ENCODE measurements around the gene SLC35G6.
"Not testable (repeated sequence)": the region's sequence is repeated elsewhere in the genome, so short reads cannot be mapped to it uniquely, and the experiment has no call there.

Gene SLC35G6

DNA sequence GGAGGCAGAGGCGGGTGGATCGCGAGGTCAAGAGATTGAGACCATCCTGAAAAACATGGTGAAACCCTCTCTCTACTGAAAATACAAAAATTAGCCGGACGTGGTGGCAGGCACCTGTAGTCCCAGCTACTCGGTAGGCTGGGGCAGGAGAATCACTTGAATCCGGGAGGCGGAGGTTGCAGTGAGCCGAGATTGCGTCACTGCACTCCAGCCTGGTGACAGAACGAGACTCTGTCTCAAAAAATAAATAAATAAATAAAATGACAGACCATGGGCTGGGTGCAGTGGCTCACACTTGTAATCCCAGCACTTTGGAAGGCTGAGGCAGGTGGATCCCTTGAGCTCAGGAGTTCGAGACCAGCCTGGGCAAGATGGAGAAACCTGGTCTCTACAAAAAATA lies 11.4 kb upstream of the SLC35G6 start:
- H3K4me3 Mint-ChIP-seq, H3K9me3 Mint-ChIP-seq, H3K36me3 Mint-ChIP-seq, H3K27me3 Mint-ChIP-seq, H3K27ac Mint-ChIP-seq: not testable (repeated sequence)
- H3K4me1 Mint-ChIP-seq: peaks cover 31% of the 10 kb centered on the region

DNA sequence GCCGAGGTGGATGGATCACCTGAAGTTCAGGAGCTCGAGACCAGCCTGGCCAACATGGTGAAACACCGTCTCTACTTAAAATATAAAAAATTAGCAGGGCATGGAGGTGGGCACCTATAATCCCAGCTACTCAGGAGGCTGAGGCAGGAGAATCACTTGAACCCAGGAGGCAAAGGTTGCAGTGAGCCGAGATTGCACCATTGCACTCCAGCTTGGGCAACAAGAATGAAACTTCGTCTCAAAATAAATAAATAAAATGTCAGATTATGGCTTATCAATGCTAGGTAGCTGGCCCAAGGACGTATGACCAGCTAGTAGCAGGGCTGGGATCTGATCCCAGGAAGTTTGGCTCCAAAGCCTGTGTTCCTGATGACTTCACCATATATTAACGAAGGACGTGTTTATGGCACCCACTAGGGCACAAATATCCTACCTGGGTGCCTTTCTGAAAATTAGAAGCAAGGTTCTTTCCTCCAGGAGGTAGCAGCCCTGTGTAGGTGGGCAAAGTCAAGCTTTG lies 10.7 kb upstream of the SLC35G6 start:
- Mint-ChIP-seq H3K4me1 (peaks cover 31% of the 10 kb centered on the region), H3K27ac (peak overlapping the region; percentile 41)
- H3K36me3 Mint-ChIP-seq, H3K9me3 Mint-ChIP-seq, H3K27me3 Mint-ChIP-seq, H3K4me3 Mint-ChIP-seq: not testable (repeated sequence)

DNA sequence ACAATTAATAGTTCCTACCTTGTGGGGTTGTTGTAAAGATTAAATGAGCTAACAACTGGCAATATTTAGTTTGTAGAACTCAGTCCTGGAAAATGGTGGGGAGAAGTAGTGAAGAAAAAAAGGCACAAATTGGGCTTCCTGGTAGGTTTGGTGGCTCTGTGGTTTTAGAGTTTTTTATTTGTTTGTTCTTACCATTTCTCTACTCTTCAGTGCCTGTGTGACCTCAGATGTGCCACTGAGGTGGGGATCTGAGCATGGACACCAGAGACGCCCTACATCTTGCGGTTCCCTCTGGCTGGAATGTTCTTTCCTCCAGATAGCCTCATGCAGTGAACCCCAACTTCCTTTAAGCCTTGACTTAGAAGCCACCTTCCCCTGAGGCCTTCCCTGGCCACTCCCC lies 9.5 kb upstream of the SLC35G6 start:
- peaks cover 42% of the 10 kb centered on the region for H3K4me1 Mint-ChIP-seq
- H3K9me3 Mint-ChIP-seq: no peaks in the 10 kb centered on the region
- no peaks in the 10 kb centered on the region for H3K27me3 Mint-ChIP-seq
- no peaks in the 10 kb centered on the region for H3K36me3 Mint-ChIP-seq
- no peak overlapping the region for H3K4me3 Mint-ChIP-seq
- H3K27ac Mint-ChIP-seq: peak overlapping the region; percentile 33

DNA sequence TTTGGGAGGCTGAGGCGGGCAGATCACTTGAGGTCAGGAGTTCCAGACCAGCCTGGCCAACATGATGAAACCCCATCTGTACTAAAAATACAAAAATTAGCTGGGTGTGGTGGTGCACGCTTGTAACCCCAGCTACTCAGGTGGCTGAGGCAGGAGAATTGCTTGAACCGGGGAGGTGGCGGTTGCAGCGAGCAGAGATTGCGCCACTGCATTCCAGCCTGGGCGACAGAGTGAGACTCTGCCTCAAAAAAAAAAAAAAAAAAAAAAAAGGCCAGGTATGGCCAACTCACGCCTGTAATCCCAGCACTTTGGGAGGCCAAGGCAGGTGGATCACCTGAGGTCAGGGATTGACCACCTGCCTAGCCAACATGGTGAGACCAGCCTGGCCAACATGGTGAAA lies 6.5 kb upstream of the SLC35G6 start:
- not testable (repeated sequence) for H3K27ac Mint-ChIP-seq, H3K27me3 Mint-ChIP-seq, H3K4me3 Mint-ChIP-seq, H3K36me3 Mint-ChIP-seq, H3K9me3 Mint-ChIP-seq
- H3K4me1 Mint-ChIP-seq: peaks cover 55% of the 10 kb centered on the region

DNA sequence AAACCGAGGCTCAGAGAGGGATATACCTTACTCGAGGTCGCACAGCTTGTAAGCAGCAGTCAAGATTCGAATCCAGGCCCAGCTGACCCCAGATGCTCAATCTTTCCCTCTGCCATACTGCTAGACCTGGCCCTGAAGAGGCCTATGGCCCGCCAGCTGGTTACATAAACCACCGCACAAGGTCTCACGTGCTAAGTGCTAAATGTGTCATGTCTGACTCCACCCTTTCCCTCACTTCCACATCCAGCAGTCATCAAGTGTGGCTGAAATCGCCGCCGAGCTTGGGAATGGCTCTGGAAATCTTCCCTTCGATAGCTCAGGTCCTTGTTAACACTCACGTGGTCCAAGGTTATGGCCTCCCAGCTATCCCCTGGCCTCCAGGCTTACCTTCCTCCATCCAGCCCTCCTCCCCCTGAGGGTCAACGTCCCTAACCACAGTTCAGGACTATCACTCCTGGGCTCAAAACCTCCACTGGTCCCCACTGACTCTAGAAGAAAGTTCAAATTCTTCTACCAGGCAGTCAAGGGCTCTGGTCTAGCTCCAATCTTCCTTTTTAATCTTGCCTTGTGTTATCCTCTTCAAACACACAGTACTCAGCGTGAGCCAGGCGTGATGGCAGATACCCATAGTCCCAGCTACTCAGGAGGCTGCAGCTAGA lies 5.4 kb upstream of the SLC35G6 start:
- H3K27ac Mint-ChIP-seq: peak overlapping the region; percentile 74
- no peaks in the 10 kb centered on the region for H3K27me3 Mint-ChIP-seq
- H3K9me3 Mint-ChIP-seq: no peaks in the 10 kb centered on the region
- H3K36me3 Mint-ChIP-seq: no peaks in the 10 kb centered on the region
- H3K4me3 Mint-ChIP-seq: no peak overlapping the region
- H3K4me1 Mint-ChIP-seq: peaks cover 62% of the 10 kb centered on the region

DNA sequence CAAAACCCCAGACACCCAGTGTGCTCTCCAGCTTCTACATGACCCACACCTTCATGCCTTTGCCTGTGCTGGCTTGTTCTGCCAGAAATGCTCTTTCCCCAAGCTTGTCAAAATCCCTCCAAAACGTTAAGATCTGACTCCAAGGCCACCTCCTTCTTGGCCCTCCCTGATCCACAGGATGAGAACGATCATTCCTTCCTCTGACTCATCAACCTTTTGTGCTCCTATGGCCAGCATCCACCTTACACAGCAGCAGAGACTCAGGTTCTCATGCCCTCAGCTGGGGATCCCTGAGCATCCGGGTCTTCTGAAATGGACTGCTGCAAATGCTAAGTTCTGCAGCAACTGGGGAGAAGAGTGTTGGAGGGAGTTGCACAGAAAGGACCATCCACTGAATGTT lies 4.8 kb upstream of the SLC35G6 start:
- Mint-ChIP-seq H3K36me3 (no peaks in the 10 kb centered on the region), H3K27me3 (no peaks in the 10 kb centered on the region), H3K4me1 (peaks cover 62% of the 10 kb centered on the region), H3K9me3 (no peaks in the 10 kb centered on the region), H3K27ac (peak overlapping the region; percentile 74), H3K4me3 (peak overlapping the region; percentile 59)

DNA sequence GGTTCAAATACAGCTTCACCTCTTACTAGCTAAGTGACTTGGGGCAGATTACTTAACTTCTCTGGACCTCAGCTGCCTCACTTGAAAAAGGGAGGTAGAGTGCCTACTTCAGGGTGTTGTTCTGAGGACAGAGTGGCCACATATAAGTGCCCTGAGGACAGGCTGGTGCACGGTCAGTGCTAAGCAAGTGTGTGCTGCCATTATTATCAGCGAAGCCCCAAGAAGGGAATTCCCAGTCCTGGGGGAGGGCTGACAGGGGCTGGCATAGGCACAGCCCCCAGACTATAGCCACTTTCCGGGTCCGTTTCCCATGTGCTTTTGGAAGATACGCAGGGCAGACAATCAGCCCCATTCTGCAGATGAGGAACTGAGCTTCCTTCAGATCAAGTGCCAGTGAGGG lies 4.3 kb upstream of the SLC35G6 start:
- H3K27ac Mint-ChIP-seq: peak overlapping the region; percentile 74
- H3K36me3 Mint-ChIP-seq: no peaks in the 10 kb centered on the region
- H3K27me3 Mint-ChIP-seq: no peaks in the 10 kb centered on the region
- peaks cover 62% of the 10 kb centered on the region for H3K4me1 Mint-ChIP-seq
- peak overlapping the region; percentile 90 for H3K4me3 Mint-ChIP-seq
- no peaks in the 10 kb centered on the region for H3K9me3 Mint-ChIP-seq

DNA sequence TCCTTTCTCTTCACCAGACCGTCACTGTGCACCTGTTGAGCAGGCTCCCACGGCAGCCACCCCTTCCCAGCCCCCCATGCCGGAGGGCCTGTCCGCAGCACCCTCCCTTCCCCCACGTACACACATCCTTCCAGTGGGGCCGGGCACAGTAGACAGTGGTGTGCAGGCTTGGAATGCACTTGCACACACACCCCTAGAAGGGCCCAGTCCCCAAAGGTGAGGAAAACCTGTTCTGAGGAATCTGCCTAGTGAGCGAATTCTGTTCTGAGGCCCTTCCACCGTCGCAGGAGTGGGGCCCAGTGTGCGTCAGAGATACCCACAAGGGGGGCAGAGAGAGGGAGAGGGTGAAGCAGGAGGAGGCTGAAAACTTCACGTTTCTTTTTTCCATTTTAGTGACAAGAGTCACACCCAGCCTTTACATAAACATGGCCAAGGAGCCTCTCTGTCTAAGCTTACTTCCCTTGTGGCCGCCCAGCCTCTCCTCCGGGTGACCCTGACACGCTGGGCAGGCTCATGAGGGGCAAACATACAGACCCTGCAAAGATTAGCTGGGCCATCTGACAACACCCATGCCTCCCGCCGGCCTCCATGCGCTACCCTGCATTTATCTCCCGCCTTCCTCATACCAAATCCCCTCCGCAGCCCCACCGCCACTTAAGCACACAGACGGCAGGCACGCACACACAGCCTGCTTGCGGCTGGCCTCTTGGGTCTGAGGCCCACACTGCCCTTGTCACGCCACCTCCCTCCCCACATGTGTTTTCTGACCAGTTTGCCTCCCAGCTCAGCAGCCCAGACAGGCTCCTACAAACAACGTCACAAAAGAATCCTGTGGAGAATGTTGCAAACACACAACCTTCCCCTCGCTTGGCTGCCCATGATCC lies 3.6 kb upstream of the SLC35G6 start:
- Mint-ChIP-seq H3K27me3 (no peaks in the 10 kb centered on the region), H3K9me3 (no peaks in the 10 kb centered on the region), H3K36me3 (no peaks in the 10 kb centered on the region), H3K27ac (peak overlapping the region; percentile 90), H3K4me3 (peak overlapping the region; percentile 90), H3K4me1 (peaks cover 66% of the 10 kb centered on the region)

DNA sequence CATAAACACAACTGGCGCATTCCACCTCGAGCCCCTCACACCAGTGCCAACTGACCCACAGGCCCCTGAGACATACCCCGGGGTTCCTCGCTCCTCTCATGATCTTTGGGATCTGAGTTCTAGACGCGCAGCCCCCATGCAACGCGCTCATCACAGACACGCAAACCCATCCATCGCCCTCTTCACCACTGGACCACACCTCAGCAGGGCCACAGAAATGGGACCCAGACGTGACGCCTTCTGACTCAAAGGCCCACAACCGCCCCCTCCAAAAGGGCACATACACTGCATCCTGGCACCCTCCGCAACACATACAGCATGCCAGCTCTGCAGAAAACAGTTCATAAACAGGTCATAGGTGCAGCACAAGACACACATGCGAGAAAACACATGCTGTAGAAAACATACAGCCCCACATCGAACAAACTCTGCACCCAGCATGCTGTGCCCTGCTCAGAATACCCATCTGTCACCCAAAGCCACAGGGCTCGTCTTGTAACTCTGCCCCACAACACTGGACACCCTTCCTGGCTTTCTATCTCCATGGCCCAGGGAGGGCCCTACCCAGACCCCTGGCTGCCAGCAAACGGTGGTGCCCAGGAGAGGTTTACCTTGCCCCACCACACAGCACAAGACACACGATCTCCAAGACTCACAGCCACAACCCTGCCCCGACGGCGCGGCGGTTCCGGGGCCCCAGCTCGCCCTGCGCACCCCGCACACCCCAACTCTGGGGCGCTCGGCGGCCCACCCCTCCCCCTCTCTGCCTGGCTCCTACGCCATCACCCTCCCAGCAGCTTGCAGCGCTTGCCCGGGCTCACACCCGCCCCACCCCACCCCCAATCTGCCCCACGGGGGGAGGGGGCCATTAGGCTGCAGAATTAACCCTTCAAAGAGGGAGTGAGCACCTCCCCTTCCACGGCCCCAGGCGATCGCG lies 2.7 kb upstream of the SLC35G6 start:
- Mint-ChIP-seq H3K9me3 (no peaks in the 10 kb centered on the region), H3K27me3 (no peaks in the 10 kb centered on the region), H3K36me3 (no peaks in the 10 kb centered on the region), H3K4me1 (peaks cover 70% of the 10 kb centered on the region), H3K27ac (peak overlapping the region; percentile 90), H3K4me3 (peak overlapping the region; percentile 90)

DNA sequence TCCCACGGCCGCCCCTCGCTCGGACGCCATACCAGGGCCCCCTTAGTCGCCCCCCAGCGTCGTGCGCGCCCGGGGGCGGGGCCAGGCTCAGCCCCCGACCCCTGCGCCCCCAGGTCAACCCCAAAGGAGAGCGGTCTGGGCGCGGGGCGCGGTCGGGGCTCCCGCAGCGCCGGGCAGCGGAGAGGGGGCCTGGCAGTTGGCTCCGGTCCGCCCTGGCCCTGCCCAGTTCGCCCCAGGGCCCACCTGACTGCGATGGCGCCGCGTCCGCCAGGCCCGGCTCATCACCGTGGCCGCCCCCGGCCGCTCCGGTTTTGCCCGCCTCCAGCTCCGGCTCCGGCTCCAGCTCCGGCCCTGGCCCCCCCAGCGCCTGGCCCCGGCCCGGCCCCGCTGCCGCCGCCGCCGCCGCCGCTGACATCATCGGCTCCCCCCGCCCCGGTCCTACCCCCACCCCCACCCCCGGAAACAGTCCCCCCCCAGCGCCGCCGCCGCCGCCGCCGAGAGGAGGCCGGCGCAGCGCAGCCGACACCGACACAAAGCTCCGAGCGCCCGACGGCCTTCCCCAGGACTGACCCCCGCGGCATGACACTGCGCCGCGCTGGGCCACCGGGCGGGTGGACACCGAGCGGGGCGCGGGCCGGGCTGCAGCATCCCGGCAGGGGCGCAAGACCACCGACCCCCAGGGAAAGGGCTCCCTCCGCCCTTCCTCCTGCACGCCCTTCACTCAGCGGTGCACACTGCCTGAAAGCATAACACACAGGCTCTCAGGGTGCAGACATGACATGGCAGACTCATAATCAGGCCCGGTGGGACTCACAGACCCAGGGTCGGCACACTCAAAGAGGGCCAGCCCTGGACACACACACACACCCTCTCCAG lies 1.8 kb upstream of the SLC35G6 start, which contains the start of gene ZBTB4:
TSS of gene ZBTB4 (minus strand) at position 419 of the 876 bp plus-strand sequence. CDS start 12,830 bp downstream, outside the sequence.
- H3K4me1 Mint-ChIP-seq: peaks cover 71% of the 10 kb centered on the region
- no peaks in the 10 kb centered on the region for H3K9me3 Mint-ChIP-seq
- peak within 1 kb of the TSS; percentile 96 for H3K27ac Mint-ChIP-seq
- peak within 1 kb of the TSS; percentile 92 for H3K4me3 Mint-ChIP-seq
- no peaks in the 10 kb centered on the region for H3K27me3 Mint-ChIP-seq
- no peaks in the 10 kb centered on the region for H3K36me3 Mint-ChIP-seq

DNA sequence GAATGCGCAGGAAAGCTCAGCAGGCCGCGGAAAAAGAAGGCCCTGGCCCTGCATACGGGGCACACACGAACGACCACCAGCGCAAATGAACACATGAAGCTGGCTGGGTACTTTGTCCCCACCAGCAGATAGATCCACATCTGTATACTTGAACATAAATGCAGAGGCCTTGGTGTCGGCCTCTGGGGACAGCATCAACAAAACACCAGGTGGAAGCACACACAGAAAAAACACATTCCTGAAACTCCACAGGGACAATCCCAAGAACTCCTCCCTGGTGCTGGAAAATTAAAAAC lies 1.2 kb upstream of the SLC35G6 start:
- Mint-ChIP-seq H3K4me3 (peak overlapping the region; percentile 92), H3K36me3 (peaks cover 3% of the 10 kb centered on the region), H3K9me3 (no peaks in the 10 kb centered on the region), H3K27me3 (no peaks in the 10 kb centered on the region), H3K27ac (peak overlapping the region; percentile 96), H3K4me1 (peaks cover 76% of the 10 kb centered on the region)

DNA sequence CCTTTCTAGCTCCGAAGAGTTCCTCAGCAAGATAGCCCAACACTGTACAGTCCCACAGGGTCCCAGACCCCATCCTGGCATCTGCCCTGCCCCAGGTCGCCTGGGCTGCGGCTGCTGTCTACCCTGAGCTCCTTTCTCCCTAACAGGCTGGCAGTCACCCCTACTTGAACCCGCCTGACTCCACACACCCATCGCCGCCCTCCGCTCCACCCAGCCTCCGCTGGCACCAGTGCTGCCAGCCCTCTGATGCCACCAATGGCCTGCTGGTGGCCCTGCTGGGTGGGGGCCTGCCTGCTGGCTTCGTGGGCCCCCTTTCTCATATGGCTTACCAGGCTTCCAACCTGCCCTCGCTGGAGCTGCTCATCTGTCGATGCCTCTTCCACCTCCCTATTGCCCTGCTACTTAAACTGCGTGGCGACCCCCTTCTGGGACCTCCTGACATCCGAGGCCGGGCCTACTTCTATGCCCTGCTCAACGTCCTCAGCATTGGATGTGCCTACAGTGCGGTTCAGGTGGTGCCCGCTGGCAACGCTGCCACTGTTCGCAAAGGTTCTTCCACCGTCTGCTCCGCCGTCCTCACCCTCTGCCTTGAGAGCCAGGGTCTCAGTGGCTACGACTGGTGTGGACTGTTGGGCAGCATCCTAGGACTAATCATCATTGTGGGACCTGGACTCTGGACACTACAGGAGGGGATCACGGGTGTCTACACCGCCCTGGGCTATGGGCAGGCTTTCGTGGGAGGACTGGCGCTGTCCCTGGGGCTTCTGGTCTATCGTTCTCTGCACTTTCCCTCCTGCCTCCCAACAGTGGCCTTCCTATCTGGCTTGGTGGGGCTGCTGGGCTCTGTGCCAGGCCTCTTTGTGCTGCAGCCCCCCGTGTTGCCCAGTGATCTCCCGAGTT lies 846 bp downstream of the SLC35G6 start:
- Mint-ChIP-seq H3K4me3 (peak overlapping the region; percentile 99), H3K4me1 (peaks cover 75% of the 10 kb centered on the region), H3K27ac (peak overlapping the region; percentile 99)
- not testable (repeated sequence) for H3K36me3 Mint-ChIP-seq, H3K9me3 Mint-ChIP-seq, H3K27me3 Mint-ChIP-seq

DNA sequence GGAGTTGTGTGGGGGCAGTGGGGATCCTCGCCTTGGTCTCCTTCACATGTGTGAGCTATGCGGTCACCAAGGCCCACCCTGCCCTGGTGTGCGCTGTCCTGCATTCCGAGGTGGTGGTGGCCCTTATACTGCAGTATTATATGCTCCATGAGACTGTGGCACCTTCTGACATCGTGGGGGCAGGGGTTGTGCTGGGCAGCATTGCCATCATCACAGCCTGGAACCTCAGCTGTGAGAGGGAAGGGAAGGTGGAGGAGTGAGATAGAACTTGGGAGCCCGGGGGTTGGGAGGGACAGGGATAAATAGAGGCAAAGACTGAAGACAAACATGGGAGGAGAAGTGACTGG lies 1.5 kb downstream of the SLC35G6 start:
- not testable (repeated sequence) for H3K27me3 Mint-ChIP-seq, H3K9me3 Mint-ChIP-seq, H3K36me3 Mint-ChIP-seq
- Mint-ChIP-seq H3K4me1 (peaks cover 75% of the 10 kb centered on the region), H3K4me3 (peak overlapping the region; percentile 99), H3K27ac (peak overlapping the region; percentile 99)
